Endothelial cell of umbilical vein (primary cell): ENCODE measurements around the gene ZNF730. TPM values are rescaled to one million over a fixed set of nuclear protein-coding genes. Genes with fewer than 3 reads are reported as not detected.

ENCODE experiments used
- BruUV-seq: library from RNA; stranded (reverse); fragments of 400-500 nt; replicated peaks from 2 replicates; lab custom pipeline; 2021; lab: Mats Ljungman, UMichigan
- CTCF ChIA-PET: fragments of 300-600, 350-600 bp; sonication (Branson Sonifier 250); formaldehyde crosslinking; loops from one replicate; lab custom pipeline; 2021; ENCODE audit warnings: antibody characterized with exemption, inconsistent platforms; lab: Charles Lee
- POLR2A ChIA-PET: fragments of 300-600, 350-600 bp; sonication (Branson Sonifier 250); formaldehyde crosslinking; loops from one replicate; lab custom pipeline; 2021; ENCODE audit warnings: antibody characterized with exemption, inconsistent platforms; lab: Charles Lee
- DNase-seq: peaks from one replicate; pipeline ENCODE4 v3.0.0-alpha.2; 2011; ENCODE audit warnings: low read depth, low spot score
- FAIRE-seq: peaks from 2 replicates; lab custom pipeline; 2011; peaks lifted over from hg19 to GRCh38; lab: Jason Lieb, UNC
- H2AFZ ChIP-seq: 2 replicates; pipeline ENCODE4 v1.6.0; 2012; ENCODE audit warnings: low read depth, low read length, control low read depth, inconsistent platforms
- H3K27ac ChIP-seq: 2 replicates; pipeline ENCODE4 v1.5.1; 2011; ENCODE audit warnings: low read depth, mild to moderate bottlenecking, control low read depth, low read length, moderate library complexity; ENCODE audit not compliant: insufficient read depth
- H3K27me3 ChIP-seq, 2 experiments: 2 replicates each; pipeline versions ENCODE4 v1.6.0 to v1.6.1; 2011; ENCODE audit warnings: low read length in 2 of 2, mixed read lengths in 1 of 2; ENCODE audit not compliant: control insufficient read depth in 2 of 2, insufficient read depth in 2 of 2
- H3K36me3 ChIP-seq, 2 experiments: 2 replicates in 1 of 2; 3 replicates in 1 of 2; pipeline ENCODE4 v1.5.1; 2011; ENCODE audit warnings: low read length in 2 of 2, mild to moderate bottlenecking in 1 of 2, moderate library complexity in 1 of 2; ENCODE audit not compliant: control insufficient read depth in 2 of 2, insufficient read depth in 2 of 2; ENCODE audit errors: extremely low read depth in 1 of 2
- H3K4me1 ChIP-seq: 3 replicates; pipeline ENCODE4 v1.5.1; 2011; ENCODE audit warnings: mild to moderate bottlenecking, low read length; ENCODE audit not compliant: control insufficient read depth, insufficient read depth; ENCODE audit errors: extremely low read depth
- H3K4me2 ChIP-seq: 2 replicates; pipeline ENCODE4 v1.6.1; 2011; ENCODE audit warnings: low read length, control low read depth, mixed read lengths; ENCODE audit not compliant: insufficient read depth
- H3K4me3 ChIP-seq, 3 experiments: fragments of 200-600 bp in 1 of 3; sonication (generic), shearing (Covaris generic) in 1 of 3; replicated peaks in 1 of 3; 2 replicates each; pipeline ENCODE4 v1.5.1; 2011 to 2016; ENCODE audit warnings: control low read depth in 3 of 3, low read length in 3 of 3, mild to moderate bottlenecking in 2 of 3, inconsistent platforms in 1 of 3, low read depth in 1 of 3, moderate library complexity in 1 of 3; ENCODE audit not compliant: insufficient read depth in 1 of 3
- H3K79me2 ChIP-seq: 2 replicates; pipeline ENCODE4 v1.6.0; 2012; ENCODE audit warnings: low read length, inconsistent platforms; ENCODE audit not compliant: control insufficient read depth, insufficient read depth
- H3K9ac ChIP-seq: replicated peaks from 2 replicates; pipeline ENCODE3; 2011; ENCODE audit warnings: low read length, control low read depth; ENCODE audit not compliant: insufficient read depth; ENCODE audit errors: extremely low read depth
- H3K9me1 ChIP-seq: replicated peaks from 3 replicates; pipeline ENCODE4 v1.6.0; 2011; ENCODE audit warnings: mild to moderate bottlenecking, low read length; ENCODE audit not compliant: control insufficient read depth, insufficient read depth; ENCODE audit errors: extremely low read depth
- H3K9me3 ChIP-seq: replicated peaks from 2 replicates; pipeline ENCODE4 v1.5.1; 2012; ENCODE audit warnings: low read length, inconsistent platforms; ENCODE audit not compliant: control insufficient read depth, insufficient read depth
- H4K20me1 ChIP-seq: replicated peaks from 2 replicates; pipeline ENCODE3; 2011; ENCODE audit warnings: mild to moderate bottlenecking, low read length; ENCODE audit not compliant: control insufficient read depth, insufficient read depth; ENCODE audit errors: extremely low read depth
- EZH2 ChIP-seq: IDR thresholded peaks from 2 replicates; pipeline ENCODE4 v1.6.1; 2012; ENCODE audit warnings: borderline replicate concordance, low read depth, mild to moderate bottlenecking, moderate library complexity, low read length, inconsistent platforms; ENCODE audit not compliant: severe bottlenecking
- FOS ChIP-seq: IDR thresholded peaks from 2 replicates; pipeline ENCODE4 v1.6.1; 2011; ENCODE audit warnings: mild to moderate bottlenecking, low read length, moderate library complexity, borderline replicate concordance; ENCODE audit not compliant: insufficient read depth
- GATA2 ChIP-seq: IDR thresholded peaks from 2 replicates; pipeline ENCODE4 v1.7.0; 2011; ENCODE audit warnings: low read depth, mild to moderate bottlenecking, moderate library complexity, mixed read lengths, low read length; ENCODE audit not compliant: insufficient read length, insufficient read depth
- JUN ChIP-seq: IDR thresholded peaks from 2 replicates; pipeline ENCODE4 v1.6.1; 2011; ENCODE audit warnings: borderline replicate concordance, low read depth; ENCODE audit not compliant: insufficient read length, insufficient read depth
- MYC ChIP-seq: IDR thresholded peaks from one replicate; pipeline ENCODE4 v1.6.1; 2011; ENCODE audit warnings: mild to moderate bottlenecking, low read depth, low read length
- POLR2A ChIP-seq: IDR thresholded peaks from 2 replicates; pipeline ENCODE4 v1.6.1; 2012; ENCODE audit warnings: low read depth, mild to moderate bottlenecking, control low read depth, low read length
- POLR2AphosphoS5 ChIP-seq: IDR thresholded peaks from 2 replicates; pipeline ENCODE4 v1.6.1; 2012; ENCODE audit warnings: low read depth, mild to moderate bottlenecking, control low read depth, low read length, moderate library complexity; ENCODE audit not compliant: insufficient read depth
- dilution Hi-C: fragments of 300-500 bp; cut with MboI; formaldehyde crosslinking; loops from one replicate; pipeline ENCODE4 v1.15.0; 2019; ENCODE audit warnings: low sequenced_read_pairs; ENCODE audit not compliant: extremely low pct_ligation_motif_present
- intact Hi-C: fragments of 100-400 bp; cut with micrococcal nuclease; formaldehyde crosslinking; loops from one replicate; pipeline ENCODE4 v1.10.0; 2022
- polyA plus RNA-seq, 4 experiments: library from polyadenylated mRNA; depleted of rRNA in 3 of 4; stranded (reverse) in 3 of 4; unstranded in 1 of 4; fragments of >200 nt; gene quantifications; 2 replicates each; pipeline versions ENCODE4 v1.2.1 to v1.2.3, GENCODE V29; 2011 to 2012; ENCODE audit warnings: missing spikeins in 1 of 4
- total RNA-seq: library from RNA; stranded (reverse); gene quantifications from 2 replicates; pipeline ENCODE4 v1.2.3, GENCODE V29; 2021
- TF ChIP-seq, protein P1 (sequence below): IDR thresholded peaks from 2 replicates; pipeline ENCODE4 v1.6.1; 2011; ENCODE audit not compliant: insufficient read depth, insufficient read length
- TF ChIP-seq, protein P2 (sequence below), 2 donors: IDR thresholded peaks; 1 replicate in 1 of 2; 2 replicates in 1 of 2; pipeline ENCODE4 v1.5.1; 2011; ENCODE audit warnings: low read length in 2 of 2, mild to moderate bottlenecking in 2 of 2, moderate library complexity in 2 of 2, control low read depth in 1 of 2, inconsistent platforms in 1 of 2, low read depth in 1 of 2; ENCODE audit not compliant: insufficient read depth in 1 of 2; ENCODE audit errors: extremely low read depth in 1 of 2

Gene ZNF730
- total and polyA plus RNA-seq, 2 donors (not counting 3 experiments of a cell fraction or from before 2014, with no cell fraction given), result 0.39 to 4.2 TPM

DNA sequence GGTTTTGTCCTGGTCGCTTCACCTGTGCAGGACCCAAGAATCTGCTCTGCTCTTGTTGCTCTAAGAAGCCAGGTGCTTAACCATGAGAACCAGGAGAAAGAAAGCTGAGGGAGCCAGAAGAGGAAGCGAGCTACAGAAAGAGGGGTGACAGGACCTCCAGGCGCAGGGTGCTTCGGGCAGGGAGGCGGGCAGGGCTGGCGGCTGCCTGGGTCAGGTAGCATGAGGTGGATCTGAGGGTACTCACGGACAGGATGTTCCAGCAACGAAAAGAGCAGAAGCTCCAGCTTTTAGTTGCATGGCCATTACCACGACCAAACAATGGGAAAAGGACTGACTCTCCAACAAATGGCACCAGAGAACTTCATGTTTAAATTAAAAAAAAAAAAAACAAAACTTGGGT lies 73.5 kb downstream of the ZNF730 start:
- DNase-seq (no peak), FAIRE-seq (no peak)
- no TSS peak for BruUV-seq
- no peak overlapping the region for H3K4me3 ChIP-seq
- ChIA-PET POLR2A (no interaction called here), CTCF (no interaction called here)
- no peak overlapping the region for H3K4me2 ChIP-seq
- H3K36me3 ChIP-seq, result no peaks in the 10 kb centered on the region
- H4K20me1 ChIP-seq, result no peaks in the 10 kb centered on the region
- no peak overlapping the region for H3K9ac ChIP-seq
- H3K9me1 ChIP-seq, result no peaks in the 10 kb centered on the region
- no peak overlapping the region for H3K27ac ChIP-seq
- no peaks in the 10 kb centered on the region for H3K4me1 ChIP-seq
- no peak overlapping the region for H2AFZ ChIP-seq
- dilution Hi-C loops, result no loop called here
- TF ChIP-seq POLR2AphosphoS5 (no peak), GATA2 (no peak), FOS (no peak), EZH2 (no peak), POLR2A (no peak), JUN (no peak), MYC (no peak)
- TF ChIP-seq, protein P1, sequence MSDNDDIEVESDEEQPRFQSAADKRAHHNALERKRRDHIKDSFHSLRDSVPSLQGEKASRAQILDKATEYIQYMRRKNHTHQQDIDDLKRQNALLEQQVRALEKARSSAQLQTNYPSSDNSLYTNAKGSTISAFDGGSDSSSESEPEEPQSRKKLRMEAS, result no peak
- TF ChIP-seq, protein P2, sequence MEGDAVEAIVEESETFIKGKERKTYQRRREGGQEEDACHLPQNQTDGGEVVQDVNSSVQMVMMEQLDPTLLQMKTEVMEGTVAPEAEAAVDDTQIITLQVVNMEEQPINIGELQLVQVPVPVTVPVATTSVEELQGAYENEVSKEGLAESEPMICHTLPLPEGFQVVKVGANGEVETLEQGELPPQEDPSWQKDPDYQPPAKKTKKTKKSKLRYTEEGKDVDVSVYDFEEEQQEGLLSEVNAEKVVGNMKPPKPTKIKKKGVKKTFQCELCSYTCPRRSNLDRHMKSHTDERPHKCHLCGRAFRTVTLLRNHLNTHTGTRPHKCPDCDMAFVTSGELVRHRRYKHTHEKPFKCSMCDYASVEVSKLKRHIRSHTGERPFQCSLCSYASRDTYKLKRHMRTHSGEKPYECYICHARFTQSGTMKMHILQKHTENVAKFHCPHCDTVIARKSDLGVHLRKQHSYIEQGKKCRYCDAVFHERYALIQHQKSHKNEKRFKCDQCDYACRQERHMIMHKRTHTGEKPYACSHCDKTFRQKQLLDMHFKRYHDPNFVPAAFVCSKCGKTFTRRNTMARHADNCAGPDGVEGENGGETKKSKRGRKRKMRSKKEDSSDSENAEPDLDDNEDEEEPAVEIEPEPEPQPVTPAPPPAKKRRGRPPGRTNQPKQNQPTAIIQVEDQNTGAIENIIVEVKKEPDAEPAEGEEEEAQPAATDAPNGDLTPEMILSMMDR (IDR thresholded peaks at IDR 0.05; ENCODE audit: extremely low read depth in 1 of 2, insufficient read depth in 1 of 2, low read depth in 1 of 2, low read length in 2 of 2), result no peak
- no peaks in the 10 kb centered on the region for H3K27me3 ChIP-seq
- intact Hi-C loops, result no loop called here
- no peaks in the 10 kb centered on the region for H3K9me3 ChIP-seq
- H3K79me2 ChIP-seq, result no peaks in the 10 kb centered on the region

Other genes with a start within 250 kb of the ZNF730 start
- not detected in 2 replicates for gene ZNF728, start 113.8 kb upstream of the ZNF730 start, total RNA-seq
- gene ZNF728, start 113.8 kb upstream of the ZNF730 start, polyA plus RNA-seq, result not detected in 2 replicates
- 5.0 and 6.0 TPM in 2 replicates for gene ZNF724, start 133.4 kb downstream of the ZNF730 start, total RNA-seq
- gene ZNF724, start 133.4 kb downstream of the ZNF730 start, polyA plus RNA-seq, result 0.29 and 0.77 TPM in 2 replicates